Activated CD4-positive, alpha-beta memory T cell treated with anti-CD3 and anti-CD28 coated beads, Interleukin-2, amount 10 ng/mL, durations not matched to agents 7 days and 5 days (primary cell): ENCODE results near the gene SPDYE1. TPM values are rescaled to one million over a fixed set of nuclear protein-coding genes. Genes with fewer than 3 reads are reported as not detected.

Experiments
- CTCF ChIA-PET: fragments of 350-600 bp; sonication (Branson Sonifier 250); formaldehyde crosslinking; loops from one replicate; lab custom pipeline; 2021; ENCODE audit warnings: antibody characterized with exemption, inconsistent platforms; lab: Charles Lee
- POLR2A ChIA-PET: fragments of 350-600 bp; sonication (Branson Sonifier 250); formaldehyde crosslinking; loops from one replicate; lab custom pipeline; 2021; ENCODE audit warnings: antibody characterized with exemption; lab: Charles Lee
- DNase-seq: peaks from one replicate; pipeline ENCODE4 v3.0.0-alpha.2; 2020
- H3K27ac Mint-ChIP-seq: one replicate; pipeline ENCODE4 v1.8.0; 2021; ENCODE audit warnings: mild to moderate bottlenecking, mixed read lengths
- H3K27me3 Mint-ChIP-seq: one replicate; pipeline ENCODE4 v1.8.0; 2021; ENCODE audit warnings: mixed read lengths
- H3K36me3 Mint-ChIP-seq: one replicate; pipeline ENCODE4 v1.8.0; 2021; ENCODE audit warnings: low read depth, mixed read lengths
- H3K4me1 Mint-ChIP-seq: one replicate; pipeline ENCODE4 v1.8.0; 2021; ENCODE audit warnings: mixed read lengths
- H3K4me3 Mint-ChIP-seq: one replicate; pipeline ENCODE4 v1.8.0; 2021; ENCODE audit warnings: mild to moderate bottlenecking, mixed read lengths
- H3K9me3 Mint-ChIP-seq: one replicate; pipeline ENCODE4 v1.8.0; 2021; ENCODE audit warnings: mixed read lengths
- total RNA-seq, 2 experiments: library from RNA; stranded (reverse); gene quantifications; one replicate each; pipeline ENCODE4 v1.2.3, GENCODE V29; 2021

SPDYE1 gene
- total RNA-seq, 2 experiments from 2014 or later = not detected

DNA sequence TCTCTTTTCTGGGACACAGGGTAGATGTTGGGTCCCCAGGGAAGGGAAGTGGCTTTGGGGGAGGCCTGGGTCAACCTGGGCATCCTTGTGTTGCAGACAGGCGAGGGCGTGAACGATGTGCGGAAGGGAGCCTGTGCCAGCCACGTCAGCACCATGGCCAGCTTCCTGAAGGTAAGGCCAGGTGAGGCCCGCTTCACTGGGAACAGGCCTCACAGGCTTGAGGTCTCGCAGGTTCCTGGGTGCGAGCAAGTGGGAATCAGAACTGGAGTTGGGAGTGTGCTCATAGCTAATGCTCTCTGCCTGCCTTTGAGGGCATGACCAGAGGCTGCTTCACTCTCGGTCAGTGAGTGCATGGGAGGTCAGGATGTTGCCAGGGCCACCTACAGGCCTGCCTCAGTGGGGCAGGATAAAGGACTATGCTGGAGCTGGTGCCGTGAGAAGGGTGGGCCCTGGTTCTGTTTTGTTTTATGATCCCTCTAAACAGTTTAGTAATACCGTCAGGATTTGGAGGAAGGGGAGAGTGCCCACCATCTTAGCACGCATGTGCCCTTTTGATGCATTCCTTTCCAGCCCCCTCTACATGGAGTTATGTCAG lies 55.2 kb downstream of the SPDYE1 start:
- H3K27me3 Mint-ChIP-seq = no peaks in the 10 kb centered on the region
- no peak for DNase-seq
- peaks cover 50% of the 10 kb centered on the region for H3K4me1 Mint-ChIP-seq
- H3K4me3 Mint-ChIP-seq = no peak overlapping the region
- ChIA-PET CTCF (no interaction called here), POLR2A (interaction anchor here (1.1 kb wide), 1 partner anchor 12 kb away, joined by 4 read pairs; the partner anchor contains the start of gene PGAM2)
- H3K36me3 Mint-ChIP-seq = peaks cover 80% of the 10 kb centered on the region
- no peaks in the 10 kb centered on the region for H3K9me3 Mint-ChIP-seq
- no peak overlapping the region for H3K27ac Mint-ChIP-seq

DNA sequence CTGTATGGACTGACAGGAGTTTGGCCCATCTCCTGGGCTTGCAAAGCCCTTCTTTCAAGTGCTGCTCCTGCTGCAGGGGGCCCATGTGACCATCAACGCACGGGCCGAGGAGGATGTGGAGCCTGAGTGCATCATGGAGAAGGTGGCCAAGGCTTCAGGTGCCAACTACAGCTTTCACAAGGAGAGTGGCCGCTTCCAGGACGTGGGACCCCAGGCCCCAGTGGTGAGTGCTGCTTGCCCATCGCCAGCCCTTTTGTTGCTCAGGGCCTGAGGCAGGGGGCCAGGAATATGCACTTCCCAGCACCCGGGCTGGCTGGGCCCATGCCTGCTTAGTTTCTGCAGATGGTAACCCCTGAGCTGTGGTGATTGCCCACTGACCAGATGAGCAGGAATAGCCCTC lies 59.0 kb downstream of the SPDYE1 start:
- Mint-ChIP-seq H3K27me3 (no peaks in the 10 kb centered on the region), H3K36me3 (peaks cover 82% of the 10 kb centered on the region), H3K9me3 (no peaks in the 10 kb centered on the region), H3K4me1 (peaks cover 16% of the 10 kb centered on the region), H3K27ac (no peak overlapping the region), H3K4me3 (no peak overlapping the region)
- DNase-seq = no peak
- CTCF ChIA-PET = no interaction called here
- POLR2A ChIA-PET = no interaction called here

DNA sequence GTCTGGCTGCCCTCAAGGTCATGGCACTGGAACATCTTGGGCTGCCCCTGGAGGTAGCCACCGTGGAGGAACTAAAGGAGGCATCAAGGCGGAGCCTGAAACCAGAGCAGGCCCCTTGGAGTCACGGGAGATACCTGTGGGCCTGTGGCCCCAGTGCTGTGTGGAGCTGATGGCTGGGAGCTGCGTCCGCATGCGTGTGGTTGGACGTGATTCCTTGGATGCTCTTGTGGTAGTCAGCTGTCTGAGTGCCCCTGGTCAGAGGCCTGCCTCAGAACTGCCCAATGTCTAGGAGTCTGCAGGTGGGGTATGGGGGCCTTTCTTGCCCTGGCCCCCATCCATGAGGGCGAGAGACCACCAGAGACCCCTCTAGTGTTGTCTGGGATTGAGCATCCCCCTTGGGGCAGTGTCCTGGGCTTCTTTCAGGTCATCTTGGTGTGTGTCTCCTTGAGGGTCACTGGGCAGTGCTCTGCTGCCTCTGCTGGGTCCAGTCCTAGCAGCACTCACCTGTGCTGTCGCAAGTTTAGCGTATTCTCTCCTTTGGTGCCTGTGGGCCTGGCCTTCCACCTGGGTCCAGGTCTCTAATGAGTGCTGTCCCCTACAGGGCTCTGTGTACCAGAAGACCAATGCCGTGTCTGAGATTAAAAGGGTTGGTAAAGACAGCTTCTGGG lies 59.6 kb downstream of the SPDYE1 start:
- ChIA-PET CTCF (no interaction called here), POLR2A (interaction anchor here (1.3 to 2.8 kb wide), 2 partner anchors 9 to 12 kb away, joined by 7 to 10 read pairs; partner anchors contain the start of gene DBNL)
- Mint-ChIP-seq H3K36me3 (peaks cover 78% of the 10 kb centered on the region), H3K4me1 (peaks cover 12% of the 10 kb centered on the region), H3K27me3 (no peaks in the 10 kb centered on the region), H3K4me3 (no peak overlapping the region), H3K27ac (no peak overlapping the region), H3K9me3 (no peaks in the 10 kb centered on the region)
- DNase-seq = no peak

DNA sequence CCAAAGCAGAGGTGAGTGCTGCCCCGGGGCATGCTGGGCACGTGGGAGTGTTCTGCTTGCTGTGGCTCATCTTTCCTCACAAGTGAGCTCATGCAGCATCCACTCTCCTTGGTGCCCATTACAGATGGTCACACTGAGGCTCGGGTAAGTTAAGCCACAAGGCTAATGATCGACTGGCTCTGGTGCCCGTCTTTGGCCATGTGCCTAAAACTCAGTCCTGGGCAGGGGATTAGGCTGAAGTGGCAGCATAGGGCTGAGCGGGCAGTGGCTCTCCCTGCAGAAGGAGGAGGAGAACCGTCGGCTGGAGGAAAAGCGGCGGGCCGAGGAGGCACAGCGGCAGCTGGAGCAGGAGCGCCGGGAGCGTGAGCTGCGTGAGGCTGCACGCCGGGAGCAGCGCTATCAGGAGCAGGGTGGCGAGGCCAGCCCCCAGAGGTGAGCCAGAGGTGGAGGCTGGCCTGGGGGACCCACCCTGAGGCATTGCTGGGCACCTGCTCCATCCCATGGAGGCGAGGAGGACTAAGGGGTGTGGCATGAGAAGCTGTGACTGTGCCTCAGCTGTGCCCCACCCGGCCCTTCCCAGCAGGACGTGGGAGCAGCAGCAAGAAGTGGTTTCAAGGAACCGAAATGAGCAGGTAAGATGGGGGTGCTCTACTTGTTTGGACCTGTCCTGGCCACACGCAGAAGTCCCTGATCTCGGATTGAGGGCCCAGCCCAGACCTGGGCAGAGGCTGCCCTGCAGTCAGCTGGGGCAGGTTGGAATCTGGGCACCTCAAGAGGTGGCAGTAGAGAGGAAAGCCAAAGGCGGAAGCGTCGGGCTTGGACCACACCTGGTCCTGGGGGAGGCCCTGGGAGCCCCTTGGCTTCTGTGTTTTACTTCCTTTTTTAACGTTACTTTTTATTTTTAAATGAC lies 60.4 kb downstream of the SPDYE1 start:
- POLR2A ChIA-PET = interaction anchor here (1.2 to 2.8 kb wide), 3 partner anchors 10 to 13 kb away, joined by 4 to 10 read pairs (median 7); partner anchors contain the start of gene DBNL
- Mint-ChIP-seq H3K9me3 (no peaks in the 10 kb centered on the region), H3K36me3 (peaks cover 74% of the 10 kb centered on the region), H3K27me3 (no peaks in the 10 kb centered on the region), H3K4me1 (peaks cover 10% of the 10 kb centered on the region), H3K4me3 (no peak overlapping the region), H3K27ac (no peak overlapping the region)
- CTCF ChIA-PET = interaction anchor here (1.2 kb wide), 1 partner anchor 38 kb away, joined by 3 read pairs; no protein-coding TSS in a partner anchor
- no peak for DNase-seq

GRCh38 chr7:44058759-44059218 lies 61.1 kb downstream of the SPDYE1 start:
- peaks cover 10% of the 10 kb centered on the region for H3K4me1 Mint-ChIP-seq
- no peak overlapping the region for H3K27ac Mint-ChIP-seq
- POLR2A ChIA-PET = interaction anchor here (1.2 to 2.8 kb wide), 3 partner anchors 9 to 14 kb away, joined by 4 to 10 read pairs (median 7); partner anchors contain the start of gene DBNL
- no peaks in the 10 kb centered on the region for H3K27me3 Mint-ChIP-seq
- no peak overlapping the region for H3K4me3 Mint-ChIP-seq
- CTCF ChIA-PET = interaction anchor here (1.2 kb wide), 1 partner anchor 39 kb away, joined by 3 read pairs; no protein-coding TSS in a partner anchor
- no peaks in the 10 kb centered on the region for H3K9me3 Mint-ChIP-seq
- no peak for DNase-seq
- H3K36me3 Mint-ChIP-seq = peaks cover 71% of the 10 kb centered on the region

DNA sequence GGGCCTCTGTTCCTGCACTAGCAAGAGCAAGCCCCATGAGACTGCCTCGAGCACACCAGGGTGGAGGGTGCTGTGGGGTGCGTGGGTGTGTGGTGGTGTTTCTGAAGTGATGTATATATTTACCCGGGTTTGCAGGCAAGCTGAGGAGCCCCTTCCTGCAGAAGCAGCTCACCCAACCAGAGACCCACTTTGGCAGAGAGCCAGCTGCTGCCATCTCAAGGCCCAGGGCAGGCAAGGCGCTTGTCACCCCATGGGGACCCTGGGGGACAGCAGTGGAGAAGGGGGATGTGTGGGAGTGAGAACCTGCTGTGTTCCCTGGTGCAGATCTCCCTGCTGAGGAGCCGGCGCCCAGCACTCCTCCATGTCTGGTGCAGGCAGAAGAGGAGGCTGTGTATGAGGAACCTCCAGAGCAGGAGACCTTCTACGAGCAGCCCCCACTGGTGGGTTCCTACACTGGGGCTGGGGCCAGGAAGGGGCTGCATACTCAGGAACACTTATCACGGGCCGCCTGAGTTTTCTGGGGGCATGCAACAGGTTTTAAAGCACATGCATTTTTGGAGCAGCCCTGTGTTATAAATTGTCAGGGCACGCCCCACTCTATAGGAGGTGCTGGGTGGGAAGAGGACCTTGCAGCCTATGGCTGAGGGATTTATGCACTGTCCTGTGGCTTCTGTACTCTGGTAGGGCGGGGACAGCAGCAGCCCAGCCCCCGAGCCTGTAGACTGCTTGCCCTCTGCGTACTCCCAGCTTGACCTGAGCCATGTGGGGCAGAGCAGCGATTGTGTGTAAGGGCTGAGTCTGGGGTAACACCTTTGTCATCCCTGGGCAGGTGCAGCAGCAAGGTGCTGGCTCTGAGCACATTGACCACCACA lies 61.8 kb downstream of the SPDYE1 start:
- no peaks in the 10 kb centered on the region for H3K9me3 Mint-ChIP-seq
- H3K4me1 Mint-ChIP-seq = peaks cover 10% of the 10 kb centered on the region
- no peak for DNase-seq
- ChIA-PET POLR2A (interaction anchor here (1.0 to 2.8 kb wide), 3 partner anchors 8 to 15 kb away, joined by 3 to 10 read pairs (median 4); partner anchors contain the start of gene DBNL), CTCF (interaction anchor here (1.2 kb wide), 1 partner anchor 40 kb away, joined by 3 read pairs; no protein-coding TSS in a partner anchor)
- H3K4me3 Mint-ChIP-seq = no peak overlapping the region
- H3K27me3 Mint-ChIP-seq = no peaks in the 10 kb centered on the region
- H3K36me3 Mint-ChIP-seq = peaks cover 68% of the 10 kb centered on the region
- H3K27ac Mint-ChIP-seq = no peak overlapping the region

Other genes with a start within 250 kb of the SPDYE1 start
- 10 to 100 TPM; 38.1 to 42.4 TPM for gene BLVRA, start 239.2 kb upstream of the SPDYE1 start, total RNA-seq
- 10 to 100 TPM; 74.6 to 76.5 TPM for gene MRPS24, start 128.4 kb upstream of the SPDYE1 start, total RNA-seq
- 10 to 100 TPM; 19.8 to 20.1 TPM for gene URGCP, start 91.3 kb upstream of the SPDYE1 start, total RNA-seq
- gene UBE2D4, start 71.5 kb upstream of the SPDYE1 start, total RNA-seq = 1 to 10 TPM; 5.3 to 6.8 TPM
- 100 to 1,000 TPM; 175 to 176 TPM for gene DBNL, start 46.8 kb downstream of the SPDYE1 start, total RNA-seq
- gene PGAM2, start 67.7 kb downstream of the SPDYE1 start, total RNA-seq = under 1 TPM in 1 of 2 experiments, not detected in 1; 0.43 TPM
- gene POLM, start 84.6 kb downstream of the SPDYE1 start, total RNA-seq = 10 to 100 TPM; 29.4 to 30.7 TPM
- under 1 TPM; 0.30 to 0.38 TPM for gene AEBP1, start 106.4 kb downstream of the SPDYE1 start, total RNA-seq
- gene POLD2, start 125.7 kb downstream of the SPDYE1 start, total RNA-seq = 10 to 100 TPM; 82.3 to 84.6 TPM
- not detected for gene MYL7, start 143.4 kb downstream of the SPDYE1 start, total RNA-seq
- gene GCK, start 191.5 kb downstream of the SPDYE1 start, total RNA-seq = not detected
- 10 to 100 TPM; 59.1 to 60.9 TPM for gene YKT6, start 203.1 kb downstream of the SPDYE1 start, total RNA-seq